Peyer's patch (tissue), 4 donors: ENCODE measurements around the gene C19orf73. TPM values are rescaled to one million over a fixed set of nuclear protein-coding genes. Genes with fewer than 3 reads are reported as not detected.
A peak's percentile ranks its signal among the peaks of the same experiment; 100 is the strongest.

ENCODE experiments used
- DNase-seq, 3 donors: peaks; one replicate each; pipeline ENCODE4 v3.0.0-alpha.2; 2017 to 2019
- H3K27ac ChIP-seq, 4 donors: fragments of 200-600 bp; sonication (generic); one replicate each; pipeline ENCODE4 v1.5.1; 2016 to 2019
- H3K27me3 ChIP-seq, 2 donors: fragments of 200-600 bp; sonication (generic); one replicate each; pipeline ENCODE4 v1.5.1; 2019
- H3K36me3 ChIP-seq, 3 donors: fragments of 200-600 bp; sonication (generic); one replicate each; pipeline ENCODE4 v1.5.1; 2016 to 2019
- H3K4me1 ChIP-seq, 4 donors: fragments of 200-600 bp; sonication (generic); one replicate each; pipeline ENCODE4 v1.5.1; 2016 to 2019
- H3K4me3 ChIP-seq, 4 donors: fragments of 200-600 bp; sonication (generic); 1 replicate in 3 of 4; 2 replicates in 1 of 4; pipeline ENCODE4 v1.5.1; 2016 to 2019; ENCODE audit warnings: mild to moderate bottlenecking in 1 of 4
- H3K9me3 ChIP-seq, 4 donors: fragments of 200-600 bp; sonication (generic); one replicate each; pipeline ENCODE4 v1.5.1; 2016 to 2019; ENCODE audit warnings: mild to moderate bottlenecking in 1 of 4
- POLR2A ChIP-seq, 2 donors: fragments of 450-650 bp; IDR thresholded peaks; one replicate each; pipeline ENCODE4 v1.5.1; 2017; ENCODE audit warnings: antibody characterized with exemption in 2 of 2, mild to moderate bottlenecking in 2 of 2, moderate library complexity in 2 of 2
- total RNA-seq, 4 donors: library from RNA; depleted of rRNA; stranded (reverse); fragments of >200 nt; gene quantifications; one replicate each; pipeline ENCODE4 v1.1.0, GENCODE V29; 2016
- TF ChIP-seq, protein P1 (sequence below), 6 experiments: fragments of 450-650 bp in 4 of 6; fragments of 200-600 bp in 2 of 6; sonication (generic) in 1 of 6; IDR thresholded peaks; one replicate each; pipeline ENCODE4 v1.5.1; 2017 to 2019; ENCODE audit warnings: antibody characterized with exemption in 6 of 6, mild to moderate bottlenecking in 3 of 6, moderate library complexity in 1 of 6

Gene C19orf73
- total RNA-seq, 4 donors from 2014 or later: 3.6 to 6.1 (median 4.6) TPM; not detected in 1

DNA sequence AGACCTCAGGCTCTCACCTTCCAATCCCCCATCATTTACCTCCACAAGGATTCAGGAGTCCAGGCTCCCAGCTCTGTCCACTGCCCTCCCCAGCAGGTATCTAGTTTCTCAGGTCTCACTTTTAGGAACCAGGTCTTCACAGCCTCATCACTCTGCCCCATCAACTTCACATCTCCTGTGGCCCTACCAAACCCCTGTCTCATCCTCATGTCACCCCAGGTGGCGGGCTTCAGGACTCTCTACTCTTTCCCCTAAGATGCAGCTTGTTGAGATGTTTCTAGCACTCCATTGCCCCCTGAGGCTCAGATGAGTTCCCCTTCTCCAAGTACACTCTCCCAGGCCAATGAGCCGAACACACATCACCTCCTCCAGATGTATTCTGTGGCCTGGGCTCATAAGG is 1.9 kb upstream of the C19orf73 start:
- no peak overlapping the region for H3K4me3 ChIP-seq
- H3K27me3 ChIP-seq: no peaks in the 10 kb centered on the region
- no peaks in the 10 kb centered on the region for H3K36me3 ChIP-seq
- TF ChIP-seq, protein P1, sequence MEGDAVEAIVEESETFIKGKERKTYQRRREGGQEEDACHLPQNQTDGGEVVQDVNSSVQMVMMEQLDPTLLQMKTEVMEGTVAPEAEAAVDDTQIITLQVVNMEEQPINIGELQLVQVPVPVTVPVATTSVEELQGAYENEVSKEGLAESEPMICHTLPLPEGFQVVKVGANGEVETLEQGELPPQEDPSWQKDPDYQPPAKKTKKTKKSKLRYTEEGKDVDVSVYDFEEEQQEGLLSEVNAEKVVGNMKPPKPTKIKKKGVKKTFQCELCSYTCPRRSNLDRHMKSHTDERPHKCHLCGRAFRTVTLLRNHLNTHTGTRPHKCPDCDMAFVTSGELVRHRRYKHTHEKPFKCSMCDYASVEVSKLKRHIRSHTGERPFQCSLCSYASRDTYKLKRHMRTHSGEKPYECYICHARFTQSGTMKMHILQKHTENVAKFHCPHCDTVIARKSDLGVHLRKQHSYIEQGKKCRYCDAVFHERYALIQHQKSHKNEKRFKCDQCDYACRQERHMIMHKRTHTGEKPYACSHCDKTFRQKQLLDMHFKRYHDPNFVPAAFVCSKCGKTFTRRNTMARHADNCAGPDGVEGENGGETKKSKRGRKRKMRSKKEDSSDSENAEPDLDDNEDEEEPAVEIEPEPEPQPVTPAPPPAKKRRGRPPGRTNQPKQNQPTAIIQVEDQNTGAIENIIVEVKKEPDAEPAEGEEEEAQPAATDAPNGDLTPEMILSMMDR (IDR thresholded peaks at IDR 0.05): no peak
- no peak for TF ChIP-seq POLR2A (IDR thresholded peaks at IDR 0.05)
- H3K9me3 ChIP-seq: no peaks in the 10 kb centered on the region
- DNase-seq: no peak
- H3K4me1 ChIP-seq: peaks cover 2 to 36% (median 12%) of the 10 kb centered on the region in 4 donors
- no peak overlapping the region for H3K27ac ChIP-seq

DNA sequence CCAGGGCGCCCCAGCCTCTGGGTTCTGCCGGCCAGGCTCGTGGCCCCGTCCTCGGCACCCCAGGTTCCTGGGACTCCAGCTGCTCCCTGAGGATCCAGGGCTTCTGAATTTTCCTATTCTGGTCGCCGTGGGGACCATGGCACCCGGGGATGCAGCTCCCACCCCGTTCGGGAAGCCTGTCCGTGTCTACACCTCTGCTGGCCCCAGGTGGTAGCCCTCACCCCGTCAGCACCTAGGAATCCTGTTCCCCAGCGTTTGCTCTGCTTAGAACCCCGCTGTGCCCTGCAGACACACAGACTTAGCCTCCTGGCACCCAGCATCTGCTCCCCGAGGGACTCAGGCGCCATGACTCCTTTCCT is 1.4 kb upstream of the C19orf73 start:
- H3K27ac ChIP-seq: peak overlapping the region in 1 of 4 donors; percentile 95
- H3K4me3 ChIP-seq: peak overlapping the region; percentile 56 to 84 (median 64)

DNA sequence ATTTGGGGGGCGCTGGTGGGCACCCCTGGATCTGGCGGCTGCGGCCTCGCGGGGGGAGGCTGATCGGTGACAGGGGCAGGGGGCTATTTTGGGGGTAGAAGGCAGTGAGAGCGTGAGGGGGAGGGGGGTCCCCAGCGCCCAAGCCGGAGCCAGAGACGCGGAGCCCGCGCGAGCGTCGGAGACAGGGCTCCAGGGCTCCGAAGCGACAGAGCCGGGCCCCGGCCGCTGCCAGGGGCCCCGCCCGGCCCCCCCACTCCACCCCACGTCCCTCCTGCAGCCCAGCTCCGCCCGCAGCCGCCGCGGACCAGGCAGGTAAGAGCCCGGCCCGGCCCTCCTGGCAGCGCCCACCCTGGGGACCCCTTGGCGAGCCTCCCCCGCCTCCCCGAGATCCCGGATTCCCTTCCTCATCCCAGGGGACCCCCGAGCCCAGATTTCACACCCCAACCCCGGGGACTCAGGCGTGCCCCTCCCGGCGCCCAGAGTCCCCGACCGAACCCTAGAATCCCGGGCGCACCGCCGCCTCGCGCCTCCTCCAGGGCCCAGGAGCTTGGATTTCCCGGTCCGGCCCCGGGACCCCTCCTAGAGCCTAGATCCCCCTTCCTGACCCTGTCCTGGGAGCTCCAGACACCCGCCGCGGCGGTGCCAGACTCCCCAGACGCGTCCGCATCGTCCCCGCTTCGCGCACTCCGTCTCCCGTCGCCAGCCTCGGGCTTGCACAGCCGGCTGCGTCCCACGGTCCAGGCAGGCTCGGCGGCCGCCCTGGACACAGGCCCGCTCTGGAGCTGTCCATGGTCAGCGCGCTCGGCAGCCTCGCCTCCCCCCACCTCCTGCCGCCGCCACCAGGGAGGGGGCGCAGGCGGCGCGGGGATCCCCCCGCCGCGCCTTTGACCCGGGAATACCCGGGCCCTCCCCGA is 725 bp upstream of the C19orf73 start, which contains the start of gene PPFIA3:
TSS of gene PPFIA3 (plus strand) at position 134 of the 914 bp plus-strand sequence. CDS start 8,330 bp downstream, outside the sequence.
- no peaks in the 10 kb centered on the region for H3K27me3 ChIP-seq
- H3K4me3 ChIP-seq: peak within 1 kb of the TSS; percentile 56 to 84 (median 64)
- no peaks in the 10 kb centered on the region for H3K9me3 ChIP-seq
- peak within 1 kb of the TSS; percentile 95 to 100 (median 96) for H3K27ac ChIP-seq
- no peak for TF ChIP-seq POLR2A (IDR thresholded peaks at IDR 0.05)
- TF ChIP-seq, protein P1 (IDR thresholded peaks at IDR 0.05): no peak
- no peaks in the 10 kb centered on the region for H3K36me3 ChIP-seq
- DNase-seq: peak in 2 of 3 donors; percentile 70 to 71
- peaks cover 2 to 29% (median 15%) of the 10 kb centered on the region in 4 donors for H3K4me1 ChIP-seq

More for the DNA sequence above, 1.4 kb upstream of the C19orf73 start:
- H3K9me3 ChIP-seq: no peaks in the 10 kb centered on the region
- no peaks in the 10 kb centered on the region for H3K36me3 ChIP-seq
- H3K27me3 ChIP-seq: no peaks in the 10 kb centered on the region
- no peak for TF ChIP-seq POLR2A (IDR thresholded peaks at IDR 0.05)
- TF ChIP-seq, protein P1 (IDR thresholded peaks at IDR 0.05): no peak
- peaks cover 2 to 32% (median 12%) of the 10 kb centered on the region in 4 donors for H3K4me1 ChIP-seq
- DNase-seq: no peak

DNA sequence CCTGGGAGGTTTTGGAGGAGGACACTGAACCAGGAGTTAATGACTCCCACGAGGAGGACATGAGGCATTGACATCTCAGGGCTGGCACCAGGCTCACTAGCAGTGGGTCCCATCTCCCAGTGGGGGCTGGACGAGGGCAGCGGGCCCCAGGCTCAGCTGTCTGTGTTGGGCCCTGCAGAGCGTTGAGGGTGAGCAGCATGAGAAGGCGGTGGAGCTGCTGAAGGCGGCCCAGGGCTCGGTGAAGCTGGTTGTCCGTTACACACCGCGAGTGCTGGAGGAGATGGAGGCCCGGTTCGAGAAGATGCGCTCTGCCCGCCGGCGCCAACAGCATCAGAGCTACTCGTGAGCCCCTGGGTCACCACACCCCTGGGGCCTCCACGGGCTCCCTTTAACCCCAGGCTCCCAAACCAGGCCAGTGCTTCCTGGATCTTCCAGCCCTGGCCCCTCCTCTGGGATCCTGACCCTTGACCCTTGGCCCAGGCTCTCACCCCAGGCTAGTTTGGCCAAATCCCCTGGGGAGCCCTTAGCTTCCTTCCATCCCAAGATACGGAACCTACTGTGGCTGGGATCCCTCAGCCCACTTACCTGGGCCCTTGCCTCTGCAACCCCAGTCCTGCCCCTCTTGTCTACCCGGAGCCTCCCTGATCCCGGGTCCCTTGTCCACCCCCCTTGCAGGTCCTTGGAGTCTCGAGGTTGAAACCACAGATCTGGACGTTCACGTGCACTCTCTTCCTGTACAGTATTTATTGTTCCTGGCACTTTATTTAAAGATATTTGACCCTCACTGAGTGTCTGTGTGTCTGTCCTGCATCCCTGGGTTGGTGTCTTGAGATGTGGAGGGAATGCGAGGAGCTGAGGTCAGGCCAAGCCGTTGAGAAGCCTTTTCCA is 1.0 kb downstream of the C19orf73 start:
- peak in 1 of 3 donors; percentile 54 for DNase-seq
- no peaks in the 10 kb centered on the region for H3K9me3 ChIP-seq
- H3K27me3 ChIP-seq: no peaks in the 10 kb centered on the region
- H3K27ac ChIP-seq: peak overlapping the region; percentile 95 to 100 (median 96)
- H3K4me1 ChIP-seq: peaks cover 2 to 39% (median 21%) of the 10 kb centered on the region in 4 donors
- no peaks in the 10 kb centered on the region for H3K36me3 ChIP-seq
- H3K4me3 ChIP-seq: peak overlapping the region; percentile 56 to 84 (median 64)
- TF ChIP-seq, protein P1 (IDR thresholded peaks at IDR 0.05): no peak
- TF ChIP-seq POLR2A (IDR thresholded peaks at IDR 0.05): no peak

DNA sequence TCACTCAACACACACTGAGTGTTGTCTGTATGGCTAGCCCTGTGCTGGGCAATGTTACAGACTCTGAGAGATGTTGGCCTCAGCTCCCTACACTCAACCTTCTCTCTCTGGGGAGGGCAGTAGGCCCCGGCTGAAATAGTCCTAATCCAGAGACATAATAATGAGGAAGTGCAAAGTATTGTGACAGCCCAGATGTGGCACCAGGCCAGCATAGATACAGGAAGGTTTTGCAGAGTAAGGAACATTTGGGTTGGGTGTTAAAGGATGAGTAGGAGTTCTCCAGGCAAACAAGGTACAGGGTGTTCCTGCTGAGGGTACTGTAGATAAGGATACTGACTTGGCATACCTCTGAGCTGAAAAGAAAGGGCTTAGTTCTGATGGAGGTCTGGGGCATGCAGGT is 2.4 kb downstream of the C19orf73 start:
- Histone ChIP-seq H3K27ac (no peak overlapping the region), H3K4me3 (no peak overlapping the region), H3K36me3 (no peaks in the 10 kb centered on the region), H3K27me3 (no peaks in the 10 kb centered on the region), H3K4me1 (peaks cover 2 to 39% (median 21%) of the 10 kb centered on the region in 4 donors), H3K9me3 (no peaks in the 10 kb centered on the region)
- DNase-seq: peak in 1 of 3 donors; percentile 62
- TF ChIP-seq, protein P1 (IDR thresholded peaks at IDR 0.05): no peak
- TF ChIP-seq POLR2A (IDR thresholded peaks at IDR 0.05): no peak
